NCI-H748 treated with DMSO at 0.1 percent for 48 hours (cell line): ENCODE measurements around the gene MYO1D.
A peak's percentile ranks its signal among the peaks of the same experiment; 100 is the strongest.
"Not testable (repeated sequence)": the region's sequence is repeated elsewhere in the genome, so short reads cannot be mapped to it uniquely, and the experiment has no call there.

Source experiments
- DNase-seq: peaks from one replicate; lab custom pipeline; 2025; lab: John Stamatoyannopoulos, UW

MYO1D gene

DNA sequence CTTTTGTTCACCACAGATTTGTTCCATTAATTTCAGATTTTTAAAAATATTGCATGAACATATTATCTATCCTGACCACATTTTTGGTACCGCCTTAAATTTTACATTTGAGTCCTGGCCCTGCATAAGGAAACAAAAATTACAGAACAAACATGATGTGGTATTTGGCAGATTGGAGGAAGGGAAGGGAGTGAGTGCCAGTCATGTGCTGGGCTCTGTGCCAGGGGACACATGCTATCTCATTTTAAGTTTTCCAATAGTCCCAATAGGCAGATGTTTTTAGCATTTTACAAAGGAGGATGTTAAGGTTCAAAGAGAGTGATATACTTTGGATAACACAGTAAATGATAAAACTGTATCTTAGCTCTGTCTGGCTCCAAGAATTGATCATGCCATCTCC lies 205.0 kb downstream of the MYO1D start:
- no peak for DNase-seq

- no peak for DNase-seq
Observed at GRCh38 chr17:32664936-32665583, 211.9 kb downstream of the MYO1D start.

DNA sequence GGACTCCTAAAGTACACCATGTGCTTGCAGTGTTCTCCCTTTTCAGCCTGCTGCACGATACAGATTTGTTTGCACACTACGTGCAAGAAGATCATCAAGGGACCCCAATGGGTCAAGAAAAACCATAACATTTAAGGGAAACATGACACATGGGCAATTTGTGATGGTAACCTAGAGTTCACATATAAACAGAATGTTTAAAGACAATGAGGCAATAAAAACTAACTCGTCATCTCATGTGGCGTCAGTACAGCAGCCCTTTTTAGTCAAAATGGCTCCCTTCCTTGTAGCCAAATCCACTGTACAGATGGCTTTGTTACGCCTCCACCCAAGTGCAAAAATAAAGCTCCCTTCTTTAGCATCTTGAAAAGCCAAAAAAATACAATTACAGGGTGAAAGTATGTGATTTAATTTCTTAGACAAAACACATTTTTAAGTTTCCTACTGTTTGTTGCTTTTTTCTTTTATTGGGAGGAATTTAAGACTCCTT lies 216.4 kb downstream of the MYO1D start:
- DNase-seq, result no peak

DNA sequence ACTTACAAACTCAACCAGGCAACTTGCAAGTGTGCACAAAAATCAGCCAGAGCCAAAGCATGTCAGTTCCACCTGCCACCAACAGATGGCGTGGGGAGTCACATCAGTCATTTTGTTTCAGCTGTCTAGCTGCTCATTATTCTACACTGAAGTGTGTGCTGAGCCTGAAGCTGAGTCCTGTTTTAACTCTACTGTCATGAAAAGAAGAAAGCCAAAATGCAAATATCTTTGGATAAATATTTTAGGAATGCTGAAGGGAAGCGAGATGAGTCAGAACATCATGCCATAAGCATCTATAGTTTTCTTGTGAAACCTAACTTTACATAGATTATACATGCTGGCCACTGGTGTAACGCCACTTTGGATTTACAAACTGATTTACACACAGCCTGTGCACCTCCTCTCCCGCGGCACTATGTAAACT lies 217.5 kb downstream of the MYO1D start:
- DNase-seq, result peak; percentile 45

DNA sequence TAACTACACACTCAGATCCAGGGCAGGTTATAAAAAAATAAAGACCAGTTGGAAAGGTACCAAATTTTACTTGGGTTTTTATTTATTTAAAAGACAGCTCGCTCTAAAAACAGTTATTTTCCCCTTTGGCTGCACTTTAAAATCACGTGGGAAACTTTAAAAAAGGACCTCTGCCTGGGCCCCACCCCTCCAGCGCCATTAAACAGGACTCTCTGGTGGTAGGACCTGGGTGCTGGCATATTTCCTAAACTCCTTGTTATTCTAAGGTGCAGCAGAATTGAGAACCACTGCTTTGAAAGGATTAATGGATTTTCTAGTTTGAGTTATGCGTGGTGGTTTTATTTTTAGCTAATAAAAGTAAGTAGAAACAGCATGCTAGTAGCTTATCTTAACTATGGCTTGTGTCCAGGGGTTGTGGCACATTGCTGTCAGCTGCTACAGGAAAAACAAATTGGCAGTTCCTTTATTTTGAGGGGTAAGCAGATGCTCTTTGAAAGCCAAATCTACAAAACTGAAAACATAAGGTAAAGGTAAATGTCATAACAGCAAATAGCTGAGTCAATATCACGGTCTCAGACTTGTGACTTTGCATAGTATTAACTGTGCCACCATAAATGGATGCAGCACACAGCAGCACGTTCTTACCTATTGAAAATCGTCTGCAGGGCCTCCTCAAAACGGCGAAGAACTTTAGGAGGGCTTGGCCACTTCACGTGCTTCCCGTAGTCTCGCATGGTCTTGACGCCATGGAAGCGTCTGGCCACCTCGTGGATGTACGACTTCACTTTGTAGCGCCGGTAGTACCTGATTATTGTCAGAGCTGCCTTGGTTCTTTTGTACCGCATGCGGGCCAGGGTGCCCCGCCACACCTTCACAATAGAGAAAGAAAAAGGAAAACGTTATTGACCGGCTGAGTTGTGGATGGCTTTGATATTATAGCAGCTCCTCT lies 218.2 kb downstream of the MYO1D start:
- no peak for DNase-seq

- no peak for DNase-seq
Observed at GRCh38 chr17:32656886-32657285, 220.0 kb downstream of the MYO1D start.

- no peak for DNase-seq
Observed at GRCh38 chr17:32654324-32654723, 222.6 kb downstream of the MYO1D start.

GRCh38 chr17:32651084-32651483 lies 225.8 kb downstream of the MYO1D start:
- no peak for DNase-seq

- DNase-seq, result no peak
Observed at GRCh38 chr17:32648450-32648849, 228.5 kb downstream of the MYO1D start.

- no peak for DNase-seq
Observed at GRCh38 chr17:32646941-32647340, 230.0 kb downstream of the MYO1D start.

GRCh38 chr17:32641514-32641913 lies 235.4 kb downstream of the MYO1D start:
- not testable (repeated sequence) for DNase-seq

DNA sequence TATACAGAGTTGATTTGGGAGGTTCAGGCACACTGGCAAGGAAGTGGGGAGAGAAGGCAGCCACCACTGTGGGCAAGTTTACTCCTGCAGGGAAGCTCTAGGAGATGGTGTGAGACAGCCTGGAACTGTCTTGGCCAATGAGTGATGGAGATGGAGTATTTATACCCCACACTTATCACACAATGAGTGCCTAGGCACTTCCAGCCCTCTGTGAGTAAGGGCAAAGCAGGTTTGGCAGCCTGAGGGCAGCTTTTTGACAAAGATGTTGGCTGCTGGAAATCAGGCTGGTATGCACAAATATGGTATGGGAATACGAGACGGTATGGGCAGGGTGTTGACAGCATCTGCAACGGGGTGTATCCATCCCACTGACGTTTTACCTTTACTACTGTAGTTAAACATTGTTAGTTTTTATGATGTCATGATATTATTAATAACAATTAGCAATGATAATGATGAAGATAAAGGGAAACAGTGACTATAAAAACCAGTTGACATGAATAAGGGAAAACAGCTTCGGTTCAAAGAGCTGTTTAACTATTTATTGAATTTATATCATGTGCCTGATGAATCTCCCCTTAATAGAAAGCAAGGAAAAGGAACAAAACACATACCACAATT lies 240.2 kb downstream of the MYO1D start:
- no peak for DNase-seq

DNA sequence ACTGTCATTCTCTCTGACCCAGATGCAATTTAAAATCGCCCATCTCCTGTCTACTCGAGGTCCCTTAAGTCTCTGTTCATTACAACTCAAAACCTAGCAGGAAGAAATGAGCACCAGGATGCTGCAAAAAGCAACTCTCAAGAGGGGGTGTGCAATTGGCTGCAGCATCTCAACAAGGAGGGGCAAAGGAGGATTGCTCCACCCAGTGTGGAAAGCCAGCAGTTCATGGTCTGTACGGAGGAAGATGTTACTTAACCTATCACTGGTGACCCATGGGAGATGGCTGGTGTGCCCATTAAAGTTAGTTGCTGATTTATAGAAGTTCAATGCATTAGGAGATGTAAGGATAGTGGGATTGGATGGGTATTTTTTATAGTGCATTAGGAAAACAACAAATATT lies 242.8 kb downstream of the MYO1D start:
- DNase-seq, result no peak

DNA sequence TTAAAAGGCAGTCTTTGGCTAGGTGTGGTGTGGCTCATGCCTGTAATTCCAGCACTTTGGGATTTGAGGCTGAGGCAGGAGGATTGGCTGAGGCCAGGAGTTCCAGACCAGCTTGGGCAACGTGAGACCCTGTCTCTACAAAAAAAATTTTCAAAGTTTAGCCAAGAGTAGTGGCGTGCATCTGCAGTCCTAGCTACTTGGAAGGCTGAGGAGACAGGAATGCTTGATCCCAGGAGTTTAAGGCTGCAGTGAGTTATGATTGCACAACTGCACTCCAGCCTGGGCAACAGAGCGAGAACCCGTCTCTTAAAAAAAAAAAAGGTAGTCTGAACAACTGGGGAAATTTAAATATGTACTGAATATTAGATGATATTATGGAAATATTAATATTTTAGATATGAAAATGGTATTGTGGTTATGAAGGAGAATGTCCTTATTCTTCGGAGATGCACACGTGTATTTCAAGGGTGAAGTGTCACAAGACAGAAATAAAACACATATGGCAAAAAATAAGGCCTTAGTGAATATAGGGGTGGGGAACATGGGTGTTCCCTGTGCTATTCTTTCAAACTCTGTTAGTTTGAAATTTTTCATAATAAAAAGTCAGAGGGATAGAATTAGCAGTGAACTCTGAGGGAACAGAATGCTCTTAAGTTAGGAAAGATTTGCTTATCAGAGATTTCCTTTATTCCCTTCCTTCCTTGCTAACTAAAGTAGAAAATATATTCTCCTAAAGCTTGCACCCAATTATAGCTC lies 245.4 kb downstream of the MYO1D start:
- DNase-seq, result no peak

DNA sequence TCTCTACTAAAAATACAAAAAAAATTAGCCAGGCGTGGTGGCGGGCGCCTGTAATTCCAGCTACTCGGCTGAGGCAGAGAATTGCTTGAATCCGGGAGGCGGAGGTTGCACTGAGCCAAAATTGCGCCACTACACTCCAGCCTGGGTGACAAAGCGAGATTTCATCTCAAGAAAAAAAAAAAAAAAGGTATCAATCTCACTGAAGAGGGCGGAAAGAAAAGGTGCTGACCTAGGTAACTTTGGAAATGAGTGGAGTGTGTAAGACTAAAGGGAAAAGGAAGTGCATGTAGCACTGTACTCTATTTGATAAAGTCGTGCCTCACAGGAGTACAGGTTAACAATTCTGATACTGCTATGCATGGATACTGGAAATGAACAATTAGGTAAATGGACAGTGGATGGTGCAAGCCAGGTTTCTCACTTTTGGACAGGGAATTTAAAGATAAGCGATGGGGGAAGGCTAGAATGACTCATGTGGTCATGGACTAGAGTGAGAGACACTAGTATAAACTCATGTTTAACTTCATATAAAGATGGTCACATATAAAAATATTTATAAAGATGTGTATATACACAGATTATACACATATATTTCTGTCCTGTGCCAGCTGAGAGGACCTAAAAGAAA lies 247.2 kb downstream of the MYO1D start:
- no peak for DNase-seq

DNA sequence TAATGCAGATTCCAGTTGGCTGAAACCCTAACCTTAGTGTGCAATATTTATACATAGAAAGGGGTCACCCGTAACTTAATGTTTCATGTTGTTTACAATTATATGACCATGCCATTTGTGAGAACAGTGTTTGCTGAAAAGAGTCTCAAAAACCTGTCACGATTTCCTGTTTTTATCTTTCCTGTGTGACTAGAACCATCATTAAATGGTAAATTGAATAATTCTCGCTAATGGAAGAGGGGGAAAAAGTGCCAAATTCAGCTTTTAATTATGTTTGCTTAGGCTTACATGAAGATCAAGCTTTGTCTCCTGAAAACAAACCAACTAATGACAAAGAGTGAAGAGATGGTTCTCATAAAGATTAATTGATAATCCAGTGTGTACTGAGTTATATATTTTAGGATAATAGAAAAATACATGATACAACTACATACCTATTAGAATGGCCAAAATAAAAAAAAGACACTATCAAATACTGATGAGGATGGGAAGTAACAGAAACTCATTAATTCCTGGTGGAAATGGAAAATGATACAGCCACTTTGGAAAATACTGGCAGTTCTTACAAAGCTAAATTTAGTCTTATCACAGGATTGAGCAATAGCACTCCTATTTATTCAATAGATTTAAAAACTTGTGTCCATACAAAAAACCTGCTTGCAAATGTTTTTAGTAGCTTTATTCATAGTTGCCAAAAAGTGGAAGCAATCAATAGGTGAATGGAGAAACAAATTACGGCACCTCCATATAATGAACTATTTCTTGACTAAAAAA lies 248.5 kb downstream of the MYO1D start:
- DNase-seq, result peak; percentile 83

DNA sequence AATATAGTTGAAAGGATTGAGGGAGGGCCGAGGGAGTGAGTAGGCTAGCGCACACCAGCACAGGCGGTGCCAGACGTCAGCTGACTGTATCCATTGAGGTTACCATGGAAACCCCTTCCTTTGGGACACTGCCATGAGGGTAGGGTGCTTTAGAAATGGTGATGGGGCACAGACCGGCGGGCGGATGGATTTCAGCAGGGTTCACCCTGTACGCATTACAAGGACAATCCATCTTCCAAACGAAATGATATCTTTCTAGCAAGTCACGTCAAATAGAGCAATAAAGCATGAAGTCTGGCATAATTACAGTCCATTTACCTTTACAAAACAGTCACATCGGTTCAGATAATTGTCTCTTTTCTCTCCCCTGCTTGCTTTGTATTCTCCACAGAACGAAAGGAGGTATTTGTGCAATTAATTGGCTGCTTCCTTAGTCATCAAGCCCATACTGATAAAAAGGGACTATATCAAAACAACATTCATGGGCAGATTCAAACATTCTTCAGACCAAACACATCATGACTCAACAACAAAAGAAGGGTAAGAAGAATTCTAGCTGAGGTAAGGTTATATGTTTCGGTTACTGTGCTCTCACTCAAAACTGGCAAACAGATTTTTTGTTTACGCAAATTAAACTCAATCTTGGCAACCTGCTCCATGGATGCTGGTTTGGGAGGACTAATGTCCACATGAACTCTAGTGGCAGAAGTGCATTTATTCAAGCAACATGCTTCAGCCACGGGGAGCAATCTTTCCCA lies 249.5 kb downstream of the MYO1D start:
- DNase-seq, result peak; percentile 99

DNA sequence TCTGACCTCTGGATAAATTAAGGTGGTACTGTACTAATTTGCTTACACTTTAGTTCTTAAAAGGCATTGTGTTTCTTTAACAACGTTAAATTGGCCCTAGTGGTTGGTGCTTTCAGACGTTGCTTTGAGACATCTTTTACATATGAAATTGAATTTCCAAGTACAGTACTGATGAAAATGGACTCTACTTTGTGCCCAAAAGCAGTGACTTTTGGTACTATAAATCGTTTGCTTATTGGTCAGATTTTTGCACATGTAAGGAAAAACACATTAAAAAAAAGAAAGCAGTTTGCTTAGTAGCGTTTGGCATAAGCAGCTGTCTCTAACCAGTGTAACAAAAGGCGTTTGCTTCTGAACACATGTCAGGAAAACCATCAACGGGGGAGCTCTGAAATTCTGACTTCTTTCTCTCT lies 250.5 kb downstream of the MYO1D start:
- peak; percentile 95 for DNase-seq

GRCh38 chr17:32625971-32626370 lies 251.0 kb downstream of the MYO1D start:
- peak; percentile 95 for DNase-seq

GRCh38 chr17:32623196-32623595 lies 253.7 kb downstream of the MYO1D start:
- DNase-seq, result no peak
